Measurements from ENCODE around the gene MYBBP1A.
"Not testable (repeated sequence)": the region's sequence is repeated elsewhere in the genome, so short reads cannot be mapped to it uniquely, and the experiment has no call there.

The MYBBP1A gene

DNA sequence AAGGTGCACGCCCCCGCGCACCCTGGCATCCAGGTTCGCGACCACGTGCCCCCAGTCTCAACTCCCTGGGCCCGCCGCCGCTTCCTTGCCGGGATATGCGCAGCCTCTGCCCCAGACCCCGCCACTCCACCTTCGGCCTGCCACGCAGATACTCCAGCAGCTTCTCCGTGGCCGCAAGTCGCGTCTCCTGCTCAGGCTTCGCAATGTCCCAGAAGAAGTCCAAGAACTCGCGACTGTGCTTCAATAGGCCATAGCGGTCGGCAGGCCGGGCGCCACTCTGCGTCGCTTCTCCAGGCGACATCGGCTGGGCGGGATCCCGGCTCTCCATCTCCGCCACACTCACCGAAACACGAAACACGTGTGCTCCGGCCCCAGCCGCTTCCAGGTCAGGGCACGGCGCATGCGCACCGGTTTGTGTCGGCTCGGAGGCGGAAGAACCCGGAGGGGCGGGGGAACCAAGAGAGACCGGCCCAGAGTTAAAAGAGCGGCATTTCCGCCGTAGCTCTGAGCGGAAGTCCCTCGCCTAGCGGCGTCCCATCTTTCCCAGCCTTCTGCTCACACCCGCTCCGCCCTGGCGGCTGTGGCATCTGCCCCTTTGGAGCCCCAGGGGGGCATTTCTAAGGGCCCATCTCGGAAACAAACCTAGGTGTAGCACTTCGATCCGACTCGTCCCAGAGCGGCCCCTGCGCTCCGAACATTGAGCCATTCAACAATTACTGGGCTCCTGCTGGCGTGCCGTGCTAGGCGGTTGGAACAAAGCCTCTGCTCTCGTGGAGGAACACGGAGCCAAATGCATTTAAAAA lies at the start of gene MYBBP1A:
Gene MYBBP1A (minus strand): TSS at position 388 of the 803 bp plus-strand sequence. CDS start 60 bp downstream, at position 328.
- peak; percentile 96 for DNase-seq (ENCODE audit: low read depth in 2 of 2)

GRCh38 chr17:4604736-4605135 lies 49.6 kb upstream of the MYBBP1A start:
- not testable (repeated sequence) for DNase-seq (ENCODE audit: low read depth in 2 of 2)

GRCh38 chr17:4604111-4604644 lies 49.0 kb upstream of the MYBBP1A start:
- DNase-seq (ENCODE audit: low read depth in 2 of 2) = no peak

DNA sequence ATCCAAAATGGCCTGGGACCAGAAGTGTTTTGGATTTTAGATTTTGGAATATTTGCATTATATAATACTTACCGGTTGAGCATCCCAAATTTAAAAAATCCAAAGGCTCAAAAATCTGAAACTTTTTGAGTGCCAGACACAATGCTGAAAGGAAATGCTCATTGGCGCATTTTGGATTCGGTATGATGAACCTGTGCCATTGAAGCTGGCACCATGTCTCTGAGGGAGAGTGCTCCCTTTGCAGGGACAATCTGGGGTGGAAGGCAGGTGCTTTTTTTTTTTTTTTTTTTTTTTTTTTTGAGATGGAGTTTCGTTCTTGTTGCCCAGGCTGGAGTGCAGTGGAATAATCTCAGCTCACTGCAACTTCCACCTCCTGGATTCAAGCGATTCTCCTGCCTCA lies 46.9 kb upstream of the MYBBP1A start:
- DNase-seq (ENCODE audit: low read depth in 2 of 2) = no peak

DNA sequence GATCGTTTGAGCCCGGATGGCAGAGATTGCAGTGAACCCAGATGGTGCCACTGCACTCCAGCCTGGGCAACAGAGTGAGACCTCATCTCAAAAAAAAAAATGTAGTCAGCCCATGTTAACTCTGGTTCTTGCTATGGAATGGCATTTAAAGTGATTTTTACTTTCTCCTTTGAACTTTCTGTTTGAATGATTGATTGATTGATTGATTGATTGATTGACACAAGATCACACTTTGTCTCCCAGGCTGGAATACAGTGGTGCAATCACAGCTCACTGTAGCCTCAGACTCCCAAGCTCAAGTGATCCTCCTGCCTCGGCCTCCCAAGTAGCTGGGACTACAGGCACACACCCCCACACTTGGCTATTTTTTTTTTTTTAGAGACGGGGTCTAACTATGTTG lies 46.1 kb upstream of the MYBBP1A start:
- no peak for DNase-seq (ENCODE audit: low read depth in 2 of 2)

DNA sequence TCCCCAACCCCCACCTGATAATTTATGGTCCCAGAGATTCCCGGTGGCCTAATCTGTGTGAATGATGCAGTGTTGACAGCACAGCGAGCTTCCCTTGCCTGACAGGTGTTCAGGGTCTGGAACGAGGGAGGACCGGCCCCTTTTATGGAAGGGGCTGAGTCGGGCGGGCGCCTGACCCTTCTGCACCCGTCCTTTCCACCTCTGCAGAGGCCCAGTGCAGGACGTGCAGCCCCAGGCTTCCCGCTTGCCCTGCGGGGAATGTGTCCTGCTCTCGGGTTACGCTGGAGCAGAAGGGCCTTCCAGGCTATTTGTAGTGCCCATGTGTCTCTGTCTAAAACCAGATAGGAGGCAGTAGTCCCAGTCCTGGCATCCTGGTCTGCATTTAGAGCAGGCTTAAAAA lies 45.4 kb upstream of the MYBBP1A start:
- DNase-seq (ENCODE audit: low read depth in 2 of 2) = no peak

- DNase-seq (ENCODE audit: low read depth in 2 of 2) = no peak
Observed at GRCh38 chr17:4599505-4600281, 44.5 kb upstream of the MYBBP1A start.

- no peak for DNase-seq (ENCODE audit: low read depth in 2 of 2)
Observed at GRCh38 chr17:4598776-4599504, 43.8 kb upstream of the MYBBP1A start.

- DNase-seq (ENCODE audit: low read depth in 2 of 2) = no peak
Observed at GRCh38 chr17:4597975-4598374, 42.8 kb upstream of the MYBBP1A start.

DNA sequence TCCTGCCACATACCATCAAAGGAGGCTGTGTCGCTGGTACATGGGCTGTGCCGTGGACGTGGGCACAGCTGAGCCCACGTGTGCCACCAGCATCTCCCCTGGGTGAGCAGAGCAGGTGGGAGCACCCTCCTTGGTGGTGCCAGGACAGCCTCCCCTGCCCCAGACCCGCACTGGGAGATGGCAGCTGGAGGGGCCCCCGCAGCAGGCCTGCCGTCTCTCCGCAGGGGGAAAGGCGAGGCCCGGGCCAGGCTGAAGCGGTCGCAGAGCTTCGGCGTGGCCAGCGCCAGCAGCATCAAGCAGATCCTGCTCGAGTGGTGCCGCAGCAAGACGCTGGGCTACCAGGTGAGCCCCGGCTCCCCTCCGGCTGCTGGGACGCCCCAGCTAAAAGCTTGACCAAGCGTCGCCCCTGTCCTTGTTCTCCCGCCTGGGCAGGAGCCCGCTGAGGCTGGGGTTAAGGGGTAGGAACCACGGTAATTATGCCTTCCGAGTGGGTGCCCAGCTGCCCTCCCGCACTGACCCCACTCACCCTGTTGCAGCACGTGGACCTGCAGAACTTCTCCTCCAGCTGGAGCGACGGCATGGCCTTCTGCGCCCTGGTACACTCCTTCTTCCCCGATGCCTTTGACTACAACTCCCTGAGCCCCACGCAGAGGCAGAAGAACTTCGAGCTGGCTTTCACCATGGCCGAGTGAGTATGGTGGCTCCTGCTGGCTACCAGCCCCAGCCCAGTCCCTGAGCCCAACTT lies 41.6 kb upstream of the MYBBP1A start:
- DNase-seq (ENCODE audit: low read depth in 2 of 2) = no peak

- DNase-seq (ENCODE audit: low read depth in 2 of 2) = not testable (repeated sequence)
Observed at GRCh38 chr17:4595685-4596342, 40.6 kb upstream of the MYBBP1A start.

DNA sequence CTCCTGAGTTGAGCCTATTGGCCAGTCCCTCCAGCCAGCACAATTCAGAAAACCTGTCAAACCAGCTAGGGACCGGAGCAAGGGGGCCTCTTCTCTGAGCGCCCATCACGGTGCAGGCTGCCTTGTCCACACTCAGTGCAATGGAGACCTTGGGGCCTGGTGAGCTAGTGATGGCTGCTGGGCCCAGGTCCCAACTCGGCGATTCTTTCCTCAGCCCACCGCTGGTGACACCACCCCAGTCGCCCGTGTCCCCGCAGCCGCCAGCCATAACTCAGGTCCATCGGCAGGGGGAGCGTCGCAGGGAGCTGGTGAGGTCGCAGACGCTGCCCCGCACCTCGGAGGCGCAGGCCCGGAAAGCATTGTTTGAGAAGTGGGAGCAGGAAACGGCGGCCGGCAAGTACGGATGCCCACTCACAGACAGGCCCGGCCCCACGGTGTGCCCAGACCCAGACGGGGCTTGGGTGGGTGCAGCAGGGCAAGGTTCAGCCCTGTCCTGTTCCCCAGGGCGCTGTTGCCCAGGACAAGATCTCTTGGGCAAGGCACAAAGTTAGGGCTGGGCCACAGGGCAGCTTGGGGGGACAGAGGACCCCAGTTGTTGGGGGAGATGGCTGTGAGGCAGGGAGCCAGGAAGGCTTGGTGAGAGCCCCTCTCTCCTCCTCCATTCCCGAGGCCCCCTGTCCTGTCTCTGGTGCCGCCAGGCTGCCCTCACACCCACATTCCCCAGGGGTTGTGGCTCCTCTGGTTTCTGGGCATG lies 39.9 kb upstream of the MYBBP1A start:
- peak in 1 of 2 experiments; percentile 22 for DNase-seq (ENCODE audit: low read depth in 2 of 2)

- no peak for DNase-seq (ENCODE audit: low read depth in 2 of 2)
Observed at GRCh38 chr17:4594406-4594805, 39.2 kb upstream of the MYBBP1A start.

- DNase-seq (ENCODE audit: low read depth in 2 of 2) = no peak
Observed at GRCh38 chr17:4593021-4593421, 37.8 kb upstream of the MYBBP1A start.

- DNase-seq (ENCODE audit: low read depth in 2 of 2) = no peak
Observed at GRCh38 chr17:4592240-4593005, 37.2 kb upstream of the MYBBP1A start.

DNA sequence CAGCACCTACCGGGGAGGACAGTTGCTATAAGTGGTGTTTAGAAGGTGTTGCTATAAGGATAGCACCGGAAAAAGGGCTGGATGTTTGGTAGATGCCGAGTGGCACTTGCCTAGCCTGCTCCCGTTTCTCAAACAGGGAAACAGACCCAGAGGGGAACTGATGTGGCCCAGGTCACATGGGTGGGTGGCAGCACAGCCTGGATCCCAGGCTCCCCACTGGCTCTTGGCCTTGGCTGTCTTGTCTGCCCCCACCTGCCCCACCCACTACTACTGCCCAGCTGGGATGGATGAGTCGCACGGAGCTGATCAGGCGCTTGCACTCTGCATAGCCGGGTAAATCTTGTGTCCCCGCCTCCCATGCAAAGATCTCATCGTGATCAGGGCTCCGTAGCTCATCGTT lies 36.3 kb upstream of the MYBBP1A start:
- DNase-seq (ENCODE audit: low read depth in 2 of 2) = no peak

GRCh38 chr17:4590981-4591453 lies 35.8 kb upstream of the MYBBP1A start:
- DNase-seq (ENCODE audit: low read depth in 2 of 2) = no peak

DNA sequence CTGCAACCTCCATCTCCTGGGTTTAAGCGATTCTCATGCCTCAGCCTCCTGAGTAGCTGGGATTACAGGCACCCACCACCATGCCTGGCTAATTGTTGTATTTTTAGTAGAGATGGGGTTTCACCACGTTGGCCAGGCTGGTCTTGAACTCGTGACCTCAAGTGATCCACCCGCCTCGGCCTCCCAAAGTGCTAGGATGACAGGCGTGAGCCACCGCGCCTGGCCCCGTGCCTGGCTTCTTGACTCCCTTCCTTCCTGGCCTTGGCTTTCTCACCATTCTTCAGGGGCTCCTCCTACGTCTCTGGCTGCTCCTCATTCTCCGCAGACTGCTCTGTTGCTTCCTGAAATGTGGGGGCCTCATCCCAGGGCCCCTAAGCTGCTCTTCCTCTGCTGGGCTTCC lies 34.9 kb upstream of the MYBBP1A start:
- not testable (repeated sequence) for DNase-seq (ENCODE audit: low read depth in 2 of 2)
